ENCODE data around the gene CNKSR3. TPM values are rescaled to one million over a fixed set of nuclear protein-coding genes. Genes with fewer than 3 reads are reported as not detected.
A peak's percentile ranks its signal among the peaks of the same experiment; 100 is the strongest.

The CNKSR3 gene
- total and polyA plus RNA-seq, 2 experiments from 2014 or later: 4.4 to 4.7 TPM

DNA sequence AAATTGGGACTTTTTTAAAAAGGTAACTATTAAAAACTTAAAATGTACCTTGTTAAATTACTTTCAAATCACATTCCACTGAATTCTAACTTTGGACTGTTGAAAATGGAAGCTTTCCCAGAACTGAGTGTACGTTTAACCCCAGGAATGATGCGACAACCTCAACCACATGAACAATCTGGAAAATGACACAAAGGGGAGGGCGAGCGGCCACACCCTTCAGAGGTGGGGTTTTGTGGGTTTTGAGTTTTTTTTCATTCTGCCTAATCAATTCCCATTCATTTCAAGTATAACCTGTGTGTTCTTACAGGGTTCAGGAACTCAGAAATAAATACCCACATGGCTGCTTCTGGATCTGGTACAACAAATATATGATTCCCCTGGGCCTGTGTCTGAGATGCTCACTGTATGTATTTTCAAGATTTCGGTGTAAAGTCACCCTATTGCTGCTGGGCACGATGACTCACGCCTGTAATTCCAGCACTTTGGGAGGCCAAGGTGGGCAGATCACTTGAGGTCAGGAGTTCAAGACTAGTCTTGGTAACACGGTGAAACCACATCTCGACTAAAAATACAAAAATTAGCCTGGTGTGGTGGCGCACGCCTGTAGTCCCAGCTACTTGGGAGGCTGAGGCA is 21.6 kb downstream of the CNKSR3 start:
- no peaks in the 10 kb centered on the region for H3K36me3 ChIP-seq
- no peaks in the 10 kb centered on the region for H3K9me3 ChIP-seq (ENCODE audit: low read depth)
- no peak overlapping the region for H3K4me3 ChIP-seq
- TF ChIP-seq, protein P1, sequence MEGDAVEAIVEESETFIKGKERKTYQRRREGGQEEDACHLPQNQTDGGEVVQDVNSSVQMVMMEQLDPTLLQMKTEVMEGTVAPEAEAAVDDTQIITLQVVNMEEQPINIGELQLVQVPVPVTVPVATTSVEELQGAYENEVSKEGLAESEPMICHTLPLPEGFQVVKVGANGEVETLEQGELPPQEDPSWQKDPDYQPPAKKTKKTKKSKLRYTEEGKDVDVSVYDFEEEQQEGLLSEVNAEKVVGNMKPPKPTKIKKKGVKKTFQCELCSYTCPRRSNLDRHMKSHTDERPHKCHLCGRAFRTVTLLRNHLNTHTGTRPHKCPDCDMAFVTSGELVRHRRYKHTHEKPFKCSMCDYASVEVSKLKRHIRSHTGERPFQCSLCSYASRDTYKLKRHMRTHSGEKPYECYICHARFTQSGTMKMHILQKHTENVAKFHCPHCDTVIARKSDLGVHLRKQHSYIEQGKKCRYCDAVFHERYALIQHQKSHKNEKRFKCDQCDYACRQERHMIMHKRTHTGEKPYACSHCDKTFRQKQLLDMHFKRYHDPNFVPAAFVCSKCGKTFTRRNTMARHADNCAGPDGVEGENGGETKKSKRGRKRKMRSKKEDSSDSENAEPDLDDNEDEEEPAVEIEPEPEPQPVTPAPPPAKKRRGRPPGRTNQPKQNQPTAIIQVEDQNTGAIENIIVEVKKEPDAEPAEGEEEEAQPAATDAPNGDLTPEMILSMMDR (IDR thresholded peaks at IDR 0.05; ENCODE audit: low read depth, low read length): no peak
- H3K27me3 ChIP-seq: no peaks in the 10 kb centered on the region
- no peaks in the 10 kb centered on the region for H3K4me1 ChIP-seq (ENCODE audit: low read depth)
- DNase-seq (ENCODE audit: low read depth in 1 of 2, low spot score in 1 of 2): peak in 1 of 2 donors; percentile 33
- no peak overlapping the region for H3K27ac ChIP-seq

DNA sequence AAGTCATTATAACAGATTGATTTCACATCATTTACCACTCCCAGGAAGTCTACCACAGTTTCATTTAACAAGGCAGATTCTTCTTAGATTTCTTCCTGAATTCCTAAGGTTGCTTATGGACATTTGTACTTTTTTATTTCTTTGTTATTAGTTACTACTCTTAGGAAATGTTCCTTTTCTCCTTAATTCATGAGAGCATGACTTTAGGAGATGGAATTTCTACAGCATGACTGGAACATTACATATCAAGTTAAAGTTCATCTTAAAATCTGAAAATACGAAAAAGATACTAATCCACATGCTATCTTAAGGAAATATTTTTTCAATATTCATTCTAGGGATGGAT is 22.3 kb downstream of the CNKSR3 start:
- Histone ChIP-seq H3K27me3 (no peaks in the 10 kb centered on the region), H3K4me1 (ENCODE audit: low read depth) (no peaks in the 10 kb centered on the region), H3K9me3 (ENCODE audit: low read depth) (no peaks in the 10 kb centered on the region), H3K27ac (no peak overlapping the region), H3K36me3 (no peaks in the 10 kb centered on the region), H3K4me3 (no peak overlapping the region)
- no peak for DNase-seq (ENCODE audit: low read depth in 1 of 2, low spot score in 1 of 2)
- TF ChIP-seq, protein P1 (IDR thresholded peaks at IDR 0.05; ENCODE audit: low read depth, low read length): no peak

DNA sequence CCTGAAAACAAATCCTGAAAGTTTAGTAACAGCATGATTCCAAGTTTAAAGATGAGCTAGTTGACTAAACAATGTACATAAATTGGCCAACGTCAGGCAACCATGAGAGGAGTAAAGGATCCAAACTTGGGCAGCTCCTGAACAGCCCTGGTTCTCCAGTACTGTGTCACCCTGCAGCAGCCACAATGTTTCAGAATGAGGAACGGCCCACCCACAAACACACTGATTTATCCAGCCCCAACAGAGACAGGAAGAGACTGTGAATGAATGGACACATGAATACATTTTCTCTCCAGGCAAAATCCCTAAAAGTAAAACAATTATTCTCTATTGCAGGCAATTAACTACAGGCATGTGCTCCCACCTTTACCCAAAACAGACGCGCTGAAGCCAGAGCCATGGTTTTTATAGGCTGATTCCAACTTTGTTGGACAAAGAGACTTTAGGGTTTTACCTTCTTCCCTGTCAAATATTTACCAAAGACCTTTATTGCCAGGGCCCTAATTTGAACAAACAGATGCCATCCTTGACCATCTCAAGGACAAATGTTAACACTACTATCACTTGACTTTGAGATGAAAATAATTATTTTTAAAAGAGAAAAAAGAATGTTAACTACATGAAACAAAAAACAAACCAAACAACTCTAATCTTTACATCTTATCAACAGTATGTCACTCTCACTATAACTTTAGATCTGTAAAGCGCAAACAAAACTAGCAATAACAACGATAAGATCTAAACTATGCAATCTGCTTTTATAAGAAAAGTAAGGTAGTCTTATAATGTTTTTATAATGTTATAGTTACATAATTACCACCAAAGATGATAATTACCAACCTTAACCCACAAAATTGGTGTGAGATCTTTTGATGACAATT is 22.9 kb downstream of the CNKSR3 start:
- no peak overlapping the region for H3K4me3 ChIP-seq
- no peak for DNase-seq (ENCODE audit: low read depth in 1 of 2, low spot score in 1 of 2)
- TF ChIP-seq, protein P1 (IDR thresholded peaks at IDR 0.05; ENCODE audit: low read depth, low read length): no peak

DNA sequence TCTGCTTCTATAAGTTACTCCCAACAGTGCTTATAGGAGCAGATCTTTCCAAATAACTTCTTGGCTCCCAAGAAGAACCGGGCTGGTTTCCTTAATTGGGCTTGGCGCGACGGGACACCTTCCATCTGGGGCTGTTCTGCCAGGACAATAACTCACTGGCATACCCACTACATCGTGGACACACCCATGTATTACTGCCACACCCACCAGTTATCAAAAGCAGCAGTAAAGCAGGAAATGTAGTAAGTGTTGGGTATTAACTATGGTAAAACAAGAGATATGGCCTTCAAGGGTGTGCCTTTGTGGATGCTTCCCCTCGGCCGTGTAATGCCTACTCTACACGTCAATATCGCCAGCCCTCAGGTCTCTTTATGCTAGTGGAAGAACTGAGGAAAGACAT is 24.7 kb downstream of the CNKSR3 start:
- Histone ChIP-seq H3K4me3 (no peak overlapping the region), H3K4me1 (ENCODE audit: low read depth) (no peaks in the 10 kb centered on the region), H3K36me3 (no peaks in the 10 kb centered on the region), H3K27ac (no peak overlapping the region), H3K27me3 (no peaks in the 10 kb centered on the region), H3K9me3 (ENCODE audit: low read depth) (no peaks in the 10 kb centered on the region)
- DNase-seq (ENCODE audit: low read depth in 1 of 2, low spot score in 1 of 2): no peak
- TF ChIP-seq, protein P1 (IDR thresholded peaks at IDR 0.05; ENCODE audit: low read depth, low read length): no peak

More for the DNA sequence above, 22.9 kb downstream of the CNKSR3 start:
- Histone ChIP-seq H3K36me3 (no peaks in the 10 kb centered on the region), H3K27ac (no peak overlapping the region), H3K27me3 (no peaks in the 10 kb centered on the region), H3K9me3 (ENCODE audit: low read depth) (no peaks in the 10 kb centered on the region), H3K4me1 (ENCODE audit: low read depth) (no peaks in the 10 kb centered on the region)

DNA sequence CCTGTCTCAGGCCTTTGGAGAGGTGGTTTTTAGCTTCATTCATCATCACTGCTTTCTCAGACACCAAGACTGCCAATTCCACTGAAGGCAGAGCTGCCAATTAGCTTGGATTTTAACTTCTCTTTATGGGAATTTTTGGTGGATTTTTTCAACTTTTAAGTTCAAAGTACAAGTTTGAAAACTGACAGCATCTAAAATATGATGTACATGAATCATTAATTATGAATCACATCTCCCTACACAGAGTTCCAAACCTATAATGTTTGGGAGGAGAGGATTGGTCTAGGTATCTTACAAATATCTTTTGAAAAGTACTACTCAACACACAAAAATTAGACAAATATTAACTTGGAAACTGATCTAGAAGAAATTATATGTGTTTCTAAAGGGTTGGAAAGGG is 25.5 kb downstream of the CNKSR3 start:
- no peak overlapping the region for H3K27ac ChIP-seq
- no peaks in the 10 kb centered on the region for H3K27me3 ChIP-seq
- no peaks in the 10 kb centered on the region for H3K4me1 ChIP-seq (ENCODE audit: low read depth)
- TF ChIP-seq, protein P1 (IDR thresholded peaks at IDR 0.05; ENCODE audit: low read depth, low read length): no peak
- H3K4me3 ChIP-seq: no peak overlapping the region
- H3K9me3 ChIP-seq (ENCODE audit: low read depth): no peaks in the 10 kb centered on the region
- no peaks in the 10 kb centered on the region for H3K36me3 ChIP-seq
- no peak for DNase-seq (ENCODE audit: low read depth in 1 of 2, low spot score in 1 of 2)
